Cerebellar cortex (tissue), 1 donor: ENCODE results near the gene PYGO2.
"Not testable (repeated sequence)": the region's sequence is repeated elsewhere in the genome, so short reads cannot be mapped to it uniquely, and the experiment has no call there.

Experiments used
- DNase-seq: peaks from one replicate; pipeline ENCODE4 v3.0.0-alpha.2; 2015; ENCODE audit warnings: low spot score

PYGO2 gene

DNA sequence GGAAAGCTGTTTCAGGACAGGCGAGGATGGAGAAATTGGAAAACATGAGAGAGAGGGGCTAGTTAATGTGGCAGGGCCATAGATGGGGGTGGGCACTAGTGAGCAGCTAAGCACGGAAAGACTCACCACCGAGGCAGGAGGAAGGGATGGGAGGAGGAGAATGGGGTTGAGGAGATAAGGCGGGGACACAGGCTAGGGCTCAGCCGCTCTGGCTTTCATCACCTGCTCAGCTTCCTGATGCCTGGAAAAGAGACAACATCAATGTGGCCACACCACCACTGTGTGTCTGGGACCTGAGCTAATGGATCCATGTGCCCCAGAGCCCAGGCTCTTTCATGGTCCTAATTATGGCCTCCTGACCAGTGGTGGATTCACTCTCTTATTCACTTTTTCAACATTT lies 52.6 kb downstream of the PYGO2 start:
- no peak for DNase-seq

DNA sequence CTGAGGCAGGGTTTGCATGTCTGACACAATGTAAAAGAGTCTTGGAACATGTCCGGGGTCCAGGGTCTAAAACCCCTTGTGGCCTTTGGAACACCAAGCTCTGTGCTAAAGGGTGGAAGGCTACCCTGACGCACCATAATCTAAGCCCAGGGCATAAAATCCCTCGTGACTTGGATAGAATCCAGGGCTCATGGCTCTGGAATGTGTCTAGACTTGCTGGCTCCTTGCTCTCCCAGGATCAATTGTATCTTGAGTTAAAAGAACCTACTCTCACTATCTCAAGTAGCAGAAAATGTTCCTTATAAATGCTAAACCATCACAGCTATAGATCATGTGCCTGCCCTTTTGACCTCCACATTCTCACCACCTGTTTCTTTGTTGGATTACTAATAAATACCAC lies 53.5 kb downstream of the PYGO2 start:
- not testable (repeated sequence) for DNase-seq
